A549 (cell line): ENCODE results near the gene KLHL29. TPM values are rescaled to one million over a fixed set of nuclear protein-coding genes. Genes with fewer than 3 reads are reported as not detected.

Source experiments
- ATAC-seq, 2 experiments: fragments of 200-7000 bp in 1 of 2; fragments of >200 bp in 1 of 2; cut with Nextera tagmentation in 1 of 2; cut with Tn5 transposase in 1 of 2; 3 replicates each; pipeline versions ENCODE4 v1.8.0 to v1.9.1; 2018 to 2020; ENCODE audit warnings: mild to moderate bottlenecking in 1 of 2, moderate library complexity in 1 of 2
- CTCF ChIA-PET: fragments of 300-600 bp; sonication (Branson Sonifier 250); formaldehyde crosslinking; extraction: SDS; loops from one replicate; lab custom pipeline; 2021; ENCODE audit warnings: antibody characterized with exemption, inconsistent platforms; lab: Yijun Ruan, JAX
- POLR2A ChIA-PET: fragments of 350-600 bp; formaldehyde crosslinking; extraction: SDS; loops from one replicate; lab custom pipeline; 2021; ENCODE audit warnings: antibody characterized with exemption, inconsistent platforms; lab: Yijun Ruan, JAX
- DNase-seq, 2 experiments: peaks; one replicate each; pipeline versions ENCODE4 v3.0.0 to v3.0.0-alpha.2; 2011 to 2016; ENCODE audit warnings: low read depth in 1 of 2, low spot score in 1 of 2
- FAIRE-seq: peaks from 2 replicates; lab custom pipeline; 2011; peaks lifted over from hg19 to GRCh38; lab: Jason Lieb, UNC
- H3K27ac ChIP-seq, 2 experiments: fragments of >200 bp; sonication (Bioruptor Twin); formaldehyde crosslinking; 3 replicates each; pipeline ENCODE4 v1.5.1; 2016 to 2017
- H3K4me1 ChIP-seq: fragments of >200 bp; sonication (Bioruptor Twin); formaldehyde crosslinking; 3 replicates; pipeline ENCODE4 v1.6.1; 2016
- H3K4me2 ChIP-seq: fragments of >200 bp; sonication (Bioruptor Twin); formaldehyde crosslinking; 3 replicates; pipeline ENCODE4 v1.6.1; 2016
- H3K4me3 ChIP-seq: fragments of >200 bp; sonication (Bioruptor Twin); formaldehyde crosslinking; 3 replicates; pipeline ENCODE4 v1.5.1; 2016
- H3K9me3 ChIP-seq: fragments of >200 bp; sonication (Bioruptor Twin); formaldehyde crosslinking; 3 replicates; pipeline ENCODE4 v1.6.1; 2016
- BCL3 ChIP-seq: fragments of >200 bp; sonication (Bioruptor Twin); formaldehyde crosslinking; IDR thresholded peaks from 3 replicates; pipeline ENCODE4 v1.6.1; 2016
- CEBPB ChIP-seq, 2 experiments: fragments of >200 bp in 1 of 2; sonication (Bioruptor Twin) in 1 of 2; formaldehyde crosslinking in 1 of 2; IDR thresholded peaks; 2 replicates each; pipeline ENCODE4 v1.6.1; 2012 to 2016
- CHD2 ChIP-seq: fragments of 150-350 bp; IDR thresholded peaks from 2 replicates; pipeline ENCODE4 v1.6.1; 2014; ENCODE audit warnings: low read length; ENCODE audit not compliant: partially characterized antibody
- CHD4 ChIP-seq: fragments of 200-600 bp; sonication (generic); IDR thresholded peaks from 2 replicates; pipeline ENCODE4 v1.6.1; 2016; ENCODE audit warnings: antibody characterized with exemption, mild to moderate bottlenecking, borderline replicate concordance
- E2F6 ChIP-seq: IDR thresholded peaks from 2 replicates; pipeline ENCODE4 v1.6.1; 2012; ENCODE audit warnings: low read depth, borderline replicate concordance
- EHMT2 ChIP-seq: fragments of 200-600 bp; sonication (generic); IDR thresholded peaks from 2 replicates; pipeline ENCODE4 v1.6.1; 2016; ENCODE audit warnings: antibody characterized with exemption, low read depth, mild to moderate bottlenecking, moderate library complexity
- EP300 ChIP-seq, 2 experiments: fragments of >200 bp; sonication (Bioruptor Twin); formaldehyde crosslinking; IDR thresholded peaks; 2 replicates in 1 of 2; 3 replicates in 1 of 2; pipeline ENCODE4 v1.6.1; 2016 to 2017
- ESRRA ChIP-seq: fragments of 150-350 bp; IDR thresholded peaks from 2 replicates; pipeline ENCODE4 v1.6.1; 2014; ENCODE audit warnings: mild to moderate bottlenecking, low read length, borderline replicate concordance
- GATA3 ChIP-seq: IDR thresholded peaks from 2 replicates; pipeline ENCODE4 v1.6.1; 2012; ENCODE audit warnings: borderline replicate concordance
- HDAC2 ChIP-seq: fragments of 200-600 bp; sonication (generic); IDR thresholded peaks from 2 replicates; pipeline ENCODE4 v1.6.1; 2016
- HEYL ChIP-seq: fragments of 250-450 bp; sonication (Bioruptor Pico); IDR thresholded peaks from 2 replicates; pipeline ENCODE4 v1.8.0; 2021; ENCODE audit warnings: mild to moderate bottlenecking, moderate library complexity
- HOXB5 ChIP-seq: fragments of 250-450 bp; sonication (Bioruptor Pico); IDR thresholded peaks from 2 replicates; pipeline ENCODE4 v1.5.0; 2020; ENCODE audit warnings: mild to moderate bottlenecking, moderate library complexity
- KDM1A ChIP-seq: fragments of 200-600 bp; sonication (generic); IDR thresholded peaks from 2 replicates; pipeline ENCODE4 v1.6.1; 2016; ENCODE audit warnings: low read depth, mild to moderate bottlenecking
- KDM5A ChIP-seq: fragments of 200-600 bp; sonication (generic); IDR thresholded peaks from 2 replicates; pipeline ENCODE4 v1.6.1; 2016; ENCODE audit warnings: antibody characterized with exemption, mild to moderate bottlenecking
- MAX ChIP-seq: IDR thresholded peaks from 2 replicates; pipeline ENCODE4 v1.6.1; 2012
- MAZ ChIP-seq: fragments of 150-350 bp; IDR thresholded peaks from 2 replicates; pipeline ENCODE4 v1.6.1; 2014; ENCODE audit warnings: antibody characterized with exemption, low read depth, low read length, borderline replicate concordance
- NR3C1 ChIP-seq: fragments of >200 bp; sonication (Bioruptor Twin); formaldehyde crosslinking; IDR thresholded peaks from 3 replicates; pipeline ENCODE4 v1.6.1; 2017
- PHF8 ChIP-seq: fragments of 200-600 bp; sonication (generic); IDR thresholded peaks from 2 replicates; pipeline ENCODE4 v1.6.1; 2016; ENCODE audit warnings: low read depth, mild to moderate bottlenecking, antibody characterized with exemption, moderate library complexity, borderline replicate concordance
- POLR2A ChIP-seq: IDR thresholded peaks from 2 replicates; pipeline ENCODE4 v1.6.1; 2012; ENCODE audit warnings: mild to moderate bottlenecking, low read length
- RAD21 ChIP-seq, 2 experiments: fragments of >200 bp in 1 of 2; sonication (Bioruptor Twin) in 1 of 2; formaldehyde crosslinking in 1 of 2; IDR thresholded peaks in 1 of 2; conservative IDR thresholded peaks in 1 of 2; 2 replicates in 1 of 2; 3 replicates in 1 of 2; pipeline ENCODE4 v1.6.1; 2012 to 2018; ENCODE audit warnings: inconsistent platforms in 1 of 2
- RCOR1 ChIP-seq: fragments of 150-350 bp; IDR thresholded peaks from 2 replicates; pipeline ENCODE4 v1.6.1; 2014; ENCODE audit warnings: antibody characterized with exemption, low read length, low read depth
- REST ChIP-seq: fragments of 200-600 bp; sonication (generic); IDR thresholded peaks from 2 replicates; pipeline ENCODE4 v1.6.1; 2016; ENCODE audit warnings: antibody characterized with exemption, mild to moderate bottlenecking, moderate library complexity
- RNF2 ChIP-seq: fragments of 200-600 bp; sonication (generic); IDR thresholded peaks from 2 replicates; pipeline ENCODE4 v1.6.1; 2016; ENCODE audit warnings: low read depth, mild to moderate bottlenecking, antibody characterized with exemption, moderate library complexity, borderline replicate concordance
- TFCP2L1 ChIP-seq: fragments of 250-450 bp; sonication (Bioruptor Pico); IDR thresholded peaks from 2 replicates; pipeline ENCODE4 v1.5.0; 2021; ENCODE audit warnings: mild to moderate bottlenecking
- TP53 ChIP-seq: fragments of 250-450 bp; sonication (Bioruptor Pico); IDR thresholded peaks from 2 replicates; pipeline ENCODE4 v1.5.0; 2021; ENCODE audit warnings: mild to moderate bottlenecking, moderate library complexity
- ZNF302 ChIP-seq: fragments of 250-450 bp; sonication (Bioruptor Pico); IDR thresholded peaks from 2 replicates; pipeline ENCODE4 v1.9.0; 2021; ENCODE audit warnings: inconsistent platforms, mild to moderate bottlenecking, moderate library complexity
- WGBS: methylation state at CpG from one replicate; pipeline ENCODE4 v1.1.6; 2017; ENCODE audit errors: missing lambda C conversion rate; 5-methylcytosine and 5-hydroxymethylcytosine counted together
- polyA plus RNA-seq, 4 experiments: library from polyadenylated mRNA; depleted of rRNA in 3 of 4; stranded (reverse); fragments of >200 nt; fragmentation: RNase III in 1 of 4; extraction: RNeasy Plus Mini Kit Qiagen cat#74134 plus additional on column Dnase treatment in 1 of 4; gene quantifications; 2 replicates in 3 of 4; 3 replicates in 1 of 4; pipeline ENCODE4 v1.2.3, GENCODE V29; 2011 to 2017
- TF ChIP-seq, protein P1 (sequence below): fragments of 150-350 bp; IDR thresholded peaks from 2 replicates; pipeline ENCODE4 v1.6.1; 2014; ENCODE audit warnings: low read depth, mild to moderate bottlenecking, low read length
- TF ChIP-seq, protein P2 (sequence below): fragments of 250-450 bp; sonication (Bioruptor Pico); IDR thresholded peaks from 2 replicates; pipeline ENCODE4 v1.5.0; 2021; ENCODE audit warnings: mild to moderate bottlenecking, moderate library complexity, borderline replicate concordance

Gene KLHL29
- polyA plus RNA-seq, 2 of the 4 experiments (the other 2 are of a cell fraction), result 1.3 to 2.5 TPM

DNA sequence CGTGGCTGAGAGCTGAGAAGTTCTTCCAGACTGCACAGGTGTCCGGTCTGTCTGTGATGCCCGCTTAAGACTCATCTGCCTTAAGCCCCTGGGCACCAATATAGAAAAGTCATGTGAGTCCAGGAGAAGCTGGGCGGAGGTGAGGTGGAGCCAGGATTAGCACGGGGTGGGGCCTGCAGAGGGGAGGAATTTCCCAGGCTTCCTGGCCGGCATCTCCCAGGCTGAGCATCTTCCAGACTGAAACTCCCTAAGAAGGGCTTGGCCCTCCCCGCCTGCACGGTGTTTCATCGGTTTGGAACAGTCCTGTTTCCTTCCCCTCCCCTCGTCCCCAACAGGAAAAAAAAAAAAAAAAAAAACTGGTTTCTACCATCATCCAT, 271.6 kb downstream of the KLHL29 start:
- H3K9me3 ChIP-seq, result no peaks in the 10 kb centered on the region
- no peak for TF ChIP-seq TP53 (CRISPR knock-in tag)
- no peak for TF ChIP-seq ZNF302 (CRISPR knock-in tag)
- no peak for TF ChIP-seq CEBPB (IDR thresholded peaks at IDR 0.05)
- TF ChIP-seq HDAC2, result no peak
- TF ChIP-seq KDM5A, result no peak
- TF ChIP-seq ESRRA, result no peak
- TF ChIP-seq MAZ, result no peak
- no peak for TF ChIP-seq NR3C1
- no peak for TF ChIP-seq REST
- TF ChIP-seq EHMT2, result no peak
- TF ChIP-seq E2F6, result no peak
- TF ChIP-seq POLR2A, result no peak
- TF ChIP-seq HEYL (CRISPR knock-in tag), result no peak
- no peak for TF ChIP-seq HOXB5 (CRISPR knock-in tag)
- TF ChIP-seq RAD21 (conservative IDR thresholded peaks at IDR 0.05 in 1 of 2, IDR thresholded peaks at IDR 0.05 in 1 of 2), result no peak
- TF ChIP-seq CHD2, result no peak
- no peak for TF ChIP-seq TFCP2L1 (CRISPR knock-in tag)
- TF ChIP-seq, all 56 proteins: peak for 0
- Histone ChIP-seq H3K27ac (no peak overlapping the region), H3K4me2 (no peak overlapping the region), H3K4me3 (no peak overlapping the region), H3K4me1 (no peaks in the 10 kb centered on the region)
- ATAC-seq (peak in 1 of 2 experiments; percentile 41; a peak in 3 of 6 replicates), FAIRE-seq (no peak), DNase-seq (no peak)
- 60% methylated on average over 10 of the region's 10 CpGs for WGBS
- POLR2A ChIA-PET, result no interaction called here
- CTCF ChIA-PET, result interaction anchor here (2.7 kb wide), 1 partner anchor 15 kb away, joined by 8 read pairs; no protein-coding TSS in a partner anchor

DNA sequence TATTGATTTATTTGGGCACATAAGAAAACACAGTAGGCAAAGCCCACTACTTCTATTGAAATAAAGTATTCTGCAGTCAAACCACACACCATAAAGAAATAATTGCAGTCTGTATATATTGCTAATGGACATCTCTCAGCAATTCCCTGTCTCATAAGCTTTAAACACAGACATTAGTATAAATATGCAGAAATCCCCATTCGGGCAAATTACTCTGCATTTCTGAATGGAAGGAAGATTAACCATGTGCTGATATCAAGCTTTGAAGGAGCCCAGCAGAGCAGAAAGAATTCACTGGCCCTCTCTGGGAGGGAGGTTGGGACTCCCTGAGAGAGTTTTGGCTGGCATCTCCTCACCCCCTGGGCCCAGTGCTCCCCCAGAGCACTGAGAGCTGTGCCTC, 272.4 kb downstream of the KLHL29 start:
- WGBS, result 32% methylated on average over 1 of the region's 1 CpG
- ChIA-PET CTCF (interaction anchor here (0.7 to 2.7 kb wide), 2 partner anchors 15 to 18 kb away, joined by 3 to 8 read pairs; no protein-coding TSS in a partner anchor), POLR2A (no interaction called here)
- no peak overlapping the region for H3K4me2 ChIP-seq
- no peaks in the 10 kb centered on the region for H3K9me3 ChIP-seq
- FAIRE-seq (no peak), DNase-seq (no peak), ATAC-seq (no peak)
- H3K4me3 ChIP-seq, result no peak overlapping the region
- H3K27ac ChIP-seq, result no peak overlapping the region
- TF ChIP-seq CEBPB (IDR thresholded peaks at IDR 0.05) (no peak), BCL3 (no peak), RCOR1 (no peak), CHD4 (no peak)
- H3K4me1 ChIP-seq, result no peaks in the 10 kb centered on the region

DNA sequence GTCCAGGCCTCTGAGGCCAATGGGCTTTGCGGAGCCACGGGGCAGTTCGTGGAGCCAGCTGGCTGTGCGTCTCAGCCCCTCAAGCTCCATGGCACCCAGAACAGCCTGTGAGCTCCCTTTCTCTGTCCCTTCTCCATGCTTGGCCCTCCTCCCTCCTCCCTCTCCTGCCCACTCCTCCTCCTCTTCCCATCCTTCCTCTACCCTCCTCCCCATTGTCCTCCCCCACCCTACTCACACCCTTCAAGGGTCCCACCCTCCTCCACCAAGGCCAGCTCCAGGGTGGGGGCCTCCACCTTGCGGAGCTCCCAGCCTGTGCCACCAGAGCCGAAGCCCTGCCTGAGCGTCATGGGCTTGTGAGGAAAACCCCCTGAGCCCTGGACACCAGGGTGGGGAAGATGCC, 273.0 kb downstream of the KLHL29 start:
- Histone ChIP-seq H3K27ac (no peak overlapping the region), H3K9me3 (no peaks in the 10 kb centered on the region), H3K4me1 (no peaks in the 10 kb centered on the region), H3K4me3 (no peak overlapping the region), H3K4me2 (no peak overlapping the region)
- FAIRE-seq (no peak), DNase-seq (no peak), ATAC-seq (no peak)
- WGBS, result 79% methylated on average over 7 of the region's 7 CpGs
- POLR2A ChIA-PET, result no interaction called here
- CTCF ChIA-PET, result interaction anchor here (0.7 kb wide), 1 partner anchor 19 kb away, joined by 3 read pairs; no protein-coding TSS in a partner anchor
- TF ChIP-seq KDM1A, result no peak
- TF ChIP-seq RNF2, result no peak
- TF ChIP-seq, protein P1, sequence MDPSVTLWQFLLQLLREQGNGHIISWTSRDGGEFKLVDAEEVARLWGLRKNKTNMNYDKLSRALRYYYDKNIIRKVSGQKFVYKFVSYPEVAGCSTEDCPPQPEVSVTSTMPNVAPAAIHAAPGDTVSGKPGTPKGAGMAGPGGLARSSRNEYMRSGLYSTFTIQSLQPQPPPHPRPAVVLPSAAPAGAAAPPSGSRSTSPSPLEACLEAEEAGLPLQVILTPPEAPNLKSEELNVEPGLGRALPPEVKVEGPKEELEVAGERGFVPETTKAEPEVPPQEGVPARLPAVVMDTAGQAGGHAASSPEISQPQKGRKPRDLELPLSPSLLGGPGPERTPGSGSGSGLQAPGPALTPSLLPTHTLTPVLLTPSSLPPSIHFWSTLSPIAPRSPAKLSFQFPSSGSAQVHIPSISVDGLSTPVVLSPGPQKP, result no peak
- no peak for TF ChIP-seq HEYL (CRISPR knock-in tag)
- no peak for TF ChIP-seq MAX
- no peak for TF ChIP-seq EP300 (IDR thresholded peaks at IDR 0.05)
- TF ChIP-seq, protein P2, sequence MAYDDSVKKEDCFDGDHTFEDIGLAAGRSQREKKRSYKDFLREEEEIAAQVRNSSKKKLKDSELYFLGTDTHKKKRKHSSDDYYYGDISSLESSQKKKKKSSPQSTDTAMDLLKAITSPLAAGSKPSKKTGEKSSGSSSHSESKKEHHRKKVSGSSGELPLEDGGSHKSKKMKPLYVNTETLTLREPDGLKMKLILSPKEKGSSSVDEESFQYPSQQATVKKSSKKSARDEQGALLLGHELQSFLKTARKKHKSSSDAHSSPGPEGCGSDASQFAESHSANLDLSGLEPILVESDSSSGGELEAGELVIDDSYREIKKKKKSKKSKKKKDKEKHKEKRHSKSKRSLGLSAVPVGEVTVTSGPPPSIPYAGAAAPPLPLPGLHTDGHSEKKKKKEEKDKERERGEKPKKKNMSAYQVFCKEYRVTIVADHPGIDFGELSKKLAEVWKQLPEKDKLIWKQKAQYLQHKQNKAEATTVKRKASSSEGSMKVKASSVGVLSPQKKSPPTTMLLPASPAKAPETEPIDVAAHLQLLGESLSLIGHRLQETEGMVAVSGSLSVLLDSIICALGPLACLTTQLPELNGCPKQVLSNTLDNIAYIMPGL, result no peak
- TF ChIP-seq PHF8, result no peak
- no peak for TF ChIP-seq GATA3
